Adrenal gland (tissue), 12 donors: ENCODE measurements around the gene ZNF518A. TPM values are rescaled to one million over a fixed set of nuclear protein-coding genes. Genes with fewer than 3 reads are reported as not detected.
A peak's percentile ranks its signal among the peaks of the same experiment; 100 is the strongest.

Experiments
- DNase-seq, 7 donors: peaks; one replicate each; pipeline ENCODE4 v3.0.0-alpha.2; 2019 to 2020
- H3K27ac ChIP-seq, 5 donors: fragments of 200-600 bp; sonication (generic) in 4 of 5; 1 replicate in 3 of 5; 2 replicates in 2 of 5; pipeline versions ENCODE4 v1.5.1 to v1.8.0; 2016 to 2020; ENCODE audit warnings: mild to moderate bottlenecking in 1 of 5
- H3K27me3 ChIP-seq: fragments of 200-600 bp; 2 replicates; pipeline ENCODE4 v1.8.0; 2021
- H3K36me3 ChIP-seq, 2 donors: fragments of 200-600 bp; replicated peaks in 1 of 2; 1 replicate in 1 of 2; 2 replicates in 1 of 2; pipeline versions ENCODE4 v1.5.1 to v1.8.0; 2018 to 2022
- H3K4me1 ChIP-seq, 2 donors: fragments of 200-600 bp; replicated peaks in 1 of 2; 1 replicate in 1 of 2; 2 replicates in 1 of 2; pipeline versions ENCODE4 v1.5.1 to v1.8.0; 2018 to 2021
- H3K4me3 ChIP-seq, 4 donors: fragments of 200-600 bp; sonication (generic) in 3 of 4; one replicate each; pipeline ENCODE4 v1.5.1; 2016 to 2018
- H3K9me3 ChIP-seq, 3 donors: fragments of 200-600 bp; sonication (generic) in 1 of 3; replicated peaks in 1 of 3; 1 replicate in 2 of 3; 2 replicates in 1 of 3; pipeline versions ENCODE4 v1.5.1 to v1.8.0; 2016 to 2021
- POLR2A ChIP-seq, 2 donors: fragments of 450-650 bp; IDR thresholded peaks; one replicate each; pipeline ENCODE4 v1.6.1; 2017; ENCODE audit warnings: antibody characterized with exemption in 2 of 2, mild to moderate bottlenecking in 2 of 2, moderate library complexity in 1 of 2
- WGBS, 4 donors: extraction: QIAGEN DNeasy Blood & Tissue Kit in 2 of 4; methylation state at CpG; one replicate each; pipeline versions ENCODE4 v1.1.5 to v1.1.7; 2013 to 2017; 5-methylcytosine and 5-hydroxymethylcytosine counted together
- intact Hi-C, 2 donors: fragments of 100-400 bp; cut with DNase I; formaldehyde crosslinking; loops; one replicate each; pipeline versions ENCODE4 v1.14.1 to v1.15.0; 2022 to 2023
- polyA plus RNA-seq, 3 donors: library from polyadenylated mRNA; stranded (reverse); fragments of 200-250 nt in 2 of 3; fragments of 350-450 nt in 1 of 3; fragmentation: Illumina TruSeq in 1 of 3; extraction: RNeasy Lipid Tissue Mini Kit (QIAGEN cat#74804) in 1 of 3; gene quantifications; one replicate each; pipeline ENCODE4 v1.2.3, GENCODE V29; 2013 to 2014
- total RNA-seq, 9 donors: library from RNA; depleted of rRNA in 4 of 9; stranded (reverse); fragments of >200 nt in 4 of 9; fragments of 120-200 nt in 1 of 9; fragmentation: NEBNext Ultra II Directional in 1 of 9; extraction: Animal tissue kit (Norgen Biotek cat#: 25700) in 1 of 9; gene quantifications; one replicate each; pipeline versions ENCODE4 v1.1.0 to v1.2.4, GENCODE V29; 2013 to 2023
- TF ChIP-seq, protein P1 (sequence below), 6 experiments: fragments of 450-650 bp in 4 of 6; fragments of 200-600 bp in 2 of 6; sonication (generic) in 1 of 6; IDR thresholded peaks; 1 replicate in 5 of 6; 2 replicates in 1 of 6; pipeline versions ENCODE4 v1.5.1 to v1.8.0; 2016 to 2021; ENCODE audit warnings: antibody characterized with exemption in 6 of 6, mild to moderate bottlenecking in 2 of 6, moderate library complexity in 1 of 6
- donor health status: healthy with polysubstance abuse.
- donor health status: Bipolar disorder and iron deficiency.
- donor health status: DM: yes; HTN: yes; CAD: no.
- donor health status: DM: no; HTN: no; CAD: no.
- donor health status: DM: no; HTN: no; CAD: no.
- donor health status: DM: yes; HTN: yes; CAD: no.

The ZNF518A gene
- total and polyA plus RNA-seq, 12 donors: 6.3 to 56.0 (median 13.9) TPM

DNA sequence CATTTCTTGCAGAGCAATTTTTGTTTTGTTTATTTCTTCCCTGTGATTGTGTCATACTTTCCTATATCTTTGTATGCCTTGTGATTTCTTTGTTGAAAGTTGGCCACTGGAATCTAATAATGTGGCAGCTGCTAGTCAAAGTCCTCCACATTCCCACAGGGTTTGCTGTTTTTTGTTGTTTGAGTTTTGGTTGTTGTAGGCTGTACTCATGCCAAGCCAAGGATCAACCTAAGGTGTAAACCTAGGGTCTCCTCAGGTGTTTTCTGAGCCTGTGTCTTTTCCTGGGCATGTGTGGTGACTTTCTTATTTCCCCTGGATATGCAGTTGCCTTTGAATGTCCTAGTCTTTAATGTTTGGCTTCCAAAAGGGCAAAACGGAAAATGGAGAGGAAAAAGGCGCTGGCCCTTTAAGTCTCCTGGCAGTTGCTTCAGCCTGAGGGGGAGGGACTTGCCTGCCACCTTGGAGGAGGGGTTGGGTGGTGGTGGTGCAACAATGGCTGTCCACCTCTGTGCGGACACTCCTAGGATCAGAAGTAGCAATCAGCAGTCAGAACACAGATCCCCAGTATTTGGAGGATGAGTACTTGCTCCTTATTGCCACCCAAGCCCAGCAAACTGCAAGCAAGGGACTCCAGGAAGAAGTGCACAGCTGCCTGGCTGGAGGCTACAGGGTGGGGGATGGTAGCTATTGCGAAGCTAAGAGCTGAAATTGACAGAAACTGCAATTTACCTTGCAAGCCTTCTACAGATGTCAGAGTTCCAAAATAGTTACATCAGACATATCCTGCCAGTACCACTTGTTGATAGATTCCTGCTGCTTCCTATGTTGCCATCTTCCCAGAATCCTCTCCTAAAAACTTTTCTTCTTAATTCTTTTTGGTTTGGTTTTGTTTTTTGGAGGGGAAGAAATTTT is 5.6 kb upstream of the ZNF518A start:
- Histone ChIP-seq H3K9me3 (no peaks in the 10 kb centered on the region), H3K4me1 (peaks cover 0 to 4% of the 10 kb centered on the region in 2 donors), H3K27ac (peak overlapping the region in 1 of 5 donors; percentile 27), H3K4me3 (peak overlapping the region in 1 of 4 donors; percentile 41), H3K27me3 (peaks cover 46% of the 10 kb centered on the region), H3K36me3 (no peaks in the 10 kb centered on the region)
- intact Hi-C loops: loop anchor here in 1 of 2 donors (5.0 kb wide), 1 partner anchor 32 kb away; no protein-coding TSS in a partner anchor
- TF ChIP-seq, protein P1, sequence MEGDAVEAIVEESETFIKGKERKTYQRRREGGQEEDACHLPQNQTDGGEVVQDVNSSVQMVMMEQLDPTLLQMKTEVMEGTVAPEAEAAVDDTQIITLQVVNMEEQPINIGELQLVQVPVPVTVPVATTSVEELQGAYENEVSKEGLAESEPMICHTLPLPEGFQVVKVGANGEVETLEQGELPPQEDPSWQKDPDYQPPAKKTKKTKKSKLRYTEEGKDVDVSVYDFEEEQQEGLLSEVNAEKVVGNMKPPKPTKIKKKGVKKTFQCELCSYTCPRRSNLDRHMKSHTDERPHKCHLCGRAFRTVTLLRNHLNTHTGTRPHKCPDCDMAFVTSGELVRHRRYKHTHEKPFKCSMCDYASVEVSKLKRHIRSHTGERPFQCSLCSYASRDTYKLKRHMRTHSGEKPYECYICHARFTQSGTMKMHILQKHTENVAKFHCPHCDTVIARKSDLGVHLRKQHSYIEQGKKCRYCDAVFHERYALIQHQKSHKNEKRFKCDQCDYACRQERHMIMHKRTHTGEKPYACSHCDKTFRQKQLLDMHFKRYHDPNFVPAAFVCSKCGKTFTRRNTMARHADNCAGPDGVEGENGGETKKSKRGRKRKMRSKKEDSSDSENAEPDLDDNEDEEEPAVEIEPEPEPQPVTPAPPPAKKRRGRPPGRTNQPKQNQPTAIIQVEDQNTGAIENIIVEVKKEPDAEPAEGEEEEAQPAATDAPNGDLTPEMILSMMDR (IDR thresholded peaks at IDR 0.05): no peak
- TF ChIP-seq POLR2A (IDR thresholded peaks at IDR 0.05): no peak
- WGBS, 4 donors: 16 to 34% (median 17%) methylated on average over 4 of the region's 4 CpGs
- peak in 4 of 7 donors; percentile 24 to 46 (median 44) for DNase-seq

DNA sequence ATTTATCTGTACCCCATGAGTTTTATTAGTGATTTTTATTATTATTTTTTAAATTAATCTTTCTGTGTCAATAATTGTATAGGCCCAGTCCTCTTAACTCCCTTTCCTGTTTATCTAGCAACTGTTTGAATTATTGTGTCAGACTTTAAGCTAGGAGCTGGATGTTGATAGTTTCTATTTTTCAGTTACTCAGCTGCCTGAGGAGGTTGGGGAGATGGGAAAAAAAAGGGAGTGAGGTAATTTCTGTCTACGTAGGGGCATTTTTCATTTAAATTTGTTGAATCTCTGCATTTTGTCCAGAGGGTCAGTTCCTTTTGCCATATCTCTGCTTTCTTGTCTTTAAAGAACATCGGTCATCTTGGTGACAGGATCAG is 5.0 kb upstream of the ZNF518A start:
- DNase-seq: no peak
- H3K9me3 ChIP-seq: no peaks in the 10 kb centered on the region
- WGBS, 4 donors: 57 to 80% (median 69%) methylated on average over 2 of the region's 2 CpGs
- intact Hi-C loops: loop anchor here in 1 of 2 donors (5.0 kb wide), 1 partner anchor 33 kb away; no protein-coding TSS in a partner anchor
- H3K27ac ChIP-seq: no peak overlapping the region
- peaks cover 39% of the 10 kb centered on the region for H3K27me3 ChIP-seq
- H3K4me1 ChIP-seq: peaks cover 0 to 5% of the 10 kb centered on the region in 2 donors
- no peaks in the 10 kb centered on the region for H3K36me3 ChIP-seq
- TF ChIP-seq POLR2A (IDR thresholded peaks at IDR 0.05): no peak
- TF ChIP-seq, protein P1 (IDR thresholded peaks at IDR 0.05): no peak
- no peak overlapping the region for H3K4me3 ChIP-seq

- intact Hi-C loops: no loop called here
- H3K9me3 ChIP-seq: no peaks in the 10 kb centered on the region
- WGBS, 4 donors: 1% methylated on average over 24 to 42 of the region's 42 CpGs
These were observed 364 bp downstream of the ZNF518A start for GRCh38 chr10:96130326-96130995.

More at GRCh38 chr10:96130326-96130995, 364 bp downstream of the ZNF518A start:
- H3K36me3 ChIP-seq: peaks cover 0 to 15% of the 10 kb centered on the region in 2 donors
- peak; percentile 23 to 25 for TF ChIP-seq POLR2A (IDR thresholded peaks at IDR 0.05)
- TF ChIP-seq, protein P1 (IDR thresholded peaks at IDR 0.05): no peak
- H3K27ac ChIP-seq: peak overlapping the region; percentile 95 to 97 (median 96)
- peak overlapping the region; percentile 62 to 88 (median 72) for H3K4me3 ChIP-seq
- peak in 6 of 7 donors; percentile 55 to 72 (median 64) for DNase-seq
- H3K27me3 ChIP-seq: peaks cover 6% of the 10 kb centered on the region
- peaks cover 10 to 11% of the 10 kb centered on the region in 2 donors for H3K4me1 ChIP-seq
